Ovary (tissue), 9 donors: Measurements from ENCODE around the gene RASGRF2. TPM values are rescaled to one million over a fixed set of nuclear protein-coding genes. Genes with fewer than 3 reads are reported as not detected.

Source experiments
- DNase-seq, 5 donors: peaks; one replicate each; pipeline ENCODE4 v3.0.0-alpha.2; 2019 to 2020
- H3K27ac ChIP-seq, 2 donors: fragments of 200-600 bp; one replicate each; pipeline versions ENCODE4 v1.5.1 to v1.8.0; 2019 to 2022
- H3K27me3 ChIP-seq: fragments of 200-600 bp; one replicate; pipeline ENCODE4 v1.8.0; 2022
- H3K36me3 ChIP-seq: fragments of 200-600 bp; sonication (generic); one replicate; pipeline ENCODE4 v1.5.1; 2019
- H3K4me1 ChIP-seq: one replicate; pipeline ENCODE4 v1.8.1; 2013; ENCODE audit warnings: mild to moderate bottlenecking, moderate library complexity; ENCODE audit not compliant: insufficient read depth
- H3K4me3 ChIP-seq: fragments of 200-600 bp; sonication (generic); one replicate; pipeline ENCODE4 v1.5.1; 2017
- H3K9me3 ChIP-seq, 2 donors: fragments of 200-600 bp in 1 of 2; sonication (generic) in 1 of 2; one replicate each; pipeline versions ENCODE4 v1.5.1 to v1.8.1; 2013 to 2019; ENCODE audit warnings: mild to moderate bottlenecking in 1 of 2, moderate library complexity in 1 of 2
- EP300 ChIP-seq: sonication (generic); formaldehyde crosslinking; IDR thresholded peaks from one replicate; pipeline ENCODE4 v1.6.1; 2017; ENCODE audit warnings: antibody characterized with exemption
- POLR2A ChIP-seq: fragments of 450-650 bp; IDR thresholded peaks from one replicate; pipeline ENCODE4 v1.6.1; 2017; ENCODE audit warnings: antibody characterized with exemption, mild to moderate bottlenecking, moderate library complexity
- WGBS, 3 donors: extraction: QIAGEN DNeasy Blood & Tissue Kit in 1 of 3; methylation state at CpG; one replicate each; pipeline versions ENCODE4 v1.1.5 to v1.1.7; 2013 to 2017; 5-methylcytosine and 5-hydroxymethylcytosine counted together
- intact Hi-C, 4 donors: fragments of 100-400 bp; cut with DNase I; formaldehyde crosslinking; loops; one replicate each; pipeline versions ENCODE4 v1.11.0 to v1.15.1; 2022 to 2023
- polyA plus RNA-seq, 2 donors: library from polyadenylated mRNA; stranded (reverse); fragments of 200-250 nt in 1 of 2; fragments of 350-450 nt in 1 of 2; fragmentation: Illumina TruSeq in 1 of 2; extraction: RNeasy Lipid Tissue Mini Kit (QIAGEN cat#74804) in 1 of 2; gene quantifications; one replicate each; pipeline ENCODE4 v1.2.3, GENCODE V29; 2013 to 2014
- total RNA-seq, 7 donors: library from RNA; depleted of rRNA in 2 of 7; stranded (reverse); fragments of >200 nt in 2 of 7; fragmentation: NEBNext Ultra II Directional in 3 of 7; extraction: Animal tissue kit (Norgen Biotek cat#: 25700) in 3 of 7; gene quantifications; one replicate each; pipeline versions ENCODE4 v1.1.0 to v1.2.4, GENCODE V29; 2016 to 2023
- TF ChIP-seq, protein P1 (sequence below), 3 donors: fragments of 450-650 bp in 2 of 3; fragments of 200-600 bp in 1 of 3; IDR thresholded peaks; one replicate each; pipeline versions ENCODE4 v1.5.1 to v1.8.0; 2016 to 2022; ENCODE audit warnings: antibody characterized with exemption in 3 of 3, mild to moderate bottlenecking in 1 of 3
- donor health status: DM: no; HTN: no; CAD: no; lungs with moderate emphysema.
- donor health status: DM: no; HTN: no; CAD: no.
- donor health status: Bipolar disorder and iron deficiency.
- donor health status: DM: yes; HTN: yes; CAD: no.
- donor health status: DM: no; HTN: no; CAD: no.
- donor health status: DM: yes; HTN: yes; CAD: no.

The RASGRF2 gene
- total and polyA plus RNA-seq, 9 donors = 8.6 to 55.1 (median 23.0) TPM

DNA sequence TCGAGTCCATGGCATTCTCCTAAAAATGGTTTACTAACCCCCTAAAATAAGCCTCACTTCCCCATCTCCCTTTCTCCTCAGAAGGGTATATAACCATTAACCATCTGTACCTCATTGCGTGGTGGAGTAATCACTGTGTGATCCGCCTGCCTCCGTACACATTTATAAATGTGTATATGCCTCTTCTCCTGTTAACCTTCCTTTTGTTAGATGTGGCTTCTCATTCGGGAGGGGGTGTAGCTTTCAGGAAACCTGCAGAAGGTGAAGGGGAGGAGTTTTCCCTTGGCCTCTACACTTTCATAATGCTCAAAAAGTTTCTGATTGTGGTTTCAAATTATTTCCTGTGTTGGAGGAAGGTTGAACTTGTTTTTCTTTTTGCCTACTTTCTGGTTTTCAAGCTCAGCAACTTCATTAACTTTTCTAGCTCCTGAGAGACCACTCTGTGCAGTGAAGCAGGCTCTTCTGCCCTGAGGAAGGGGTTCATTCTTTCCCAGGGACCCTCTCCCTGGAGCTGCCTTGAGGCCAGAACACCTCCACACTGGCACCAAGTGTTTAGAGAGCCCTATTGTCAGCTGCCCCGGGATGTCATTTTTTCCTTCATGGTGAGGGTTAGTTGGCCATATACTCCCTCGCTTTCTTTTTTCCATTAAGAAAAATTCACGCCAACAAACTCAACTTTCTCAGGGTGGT, 46.9 kb downstream of the RASGRF2 start:
- Histone ChIP-seq H3K36me3 (no peaks in the 10 kb centered on the region), H3K4me1 (no peaks in the 10 kb centered on the region), H3K27me3 (no peaks in the 10 kb centered on the region), H3K27ac (no peak overlapping the region), H3K9me3 (no peaks in the 10 kb centered on the region), H3K4me3 (no peak overlapping the region)
- DNase-seq = no peak
- TF ChIP-seq, protein P1, sequence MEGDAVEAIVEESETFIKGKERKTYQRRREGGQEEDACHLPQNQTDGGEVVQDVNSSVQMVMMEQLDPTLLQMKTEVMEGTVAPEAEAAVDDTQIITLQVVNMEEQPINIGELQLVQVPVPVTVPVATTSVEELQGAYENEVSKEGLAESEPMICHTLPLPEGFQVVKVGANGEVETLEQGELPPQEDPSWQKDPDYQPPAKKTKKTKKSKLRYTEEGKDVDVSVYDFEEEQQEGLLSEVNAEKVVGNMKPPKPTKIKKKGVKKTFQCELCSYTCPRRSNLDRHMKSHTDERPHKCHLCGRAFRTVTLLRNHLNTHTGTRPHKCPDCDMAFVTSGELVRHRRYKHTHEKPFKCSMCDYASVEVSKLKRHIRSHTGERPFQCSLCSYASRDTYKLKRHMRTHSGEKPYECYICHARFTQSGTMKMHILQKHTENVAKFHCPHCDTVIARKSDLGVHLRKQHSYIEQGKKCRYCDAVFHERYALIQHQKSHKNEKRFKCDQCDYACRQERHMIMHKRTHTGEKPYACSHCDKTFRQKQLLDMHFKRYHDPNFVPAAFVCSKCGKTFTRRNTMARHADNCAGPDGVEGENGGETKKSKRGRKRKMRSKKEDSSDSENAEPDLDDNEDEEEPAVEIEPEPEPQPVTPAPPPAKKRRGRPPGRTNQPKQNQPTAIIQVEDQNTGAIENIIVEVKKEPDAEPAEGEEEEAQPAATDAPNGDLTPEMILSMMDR (IDR thresholded peaks at IDR 0.05) = no peak
- intact Hi-C loops = no loop called here
- 83 to 91% (median 85%) methylated on average over 8 of the region's 8 CpGs for WGBS, 3 donors

DNA sequence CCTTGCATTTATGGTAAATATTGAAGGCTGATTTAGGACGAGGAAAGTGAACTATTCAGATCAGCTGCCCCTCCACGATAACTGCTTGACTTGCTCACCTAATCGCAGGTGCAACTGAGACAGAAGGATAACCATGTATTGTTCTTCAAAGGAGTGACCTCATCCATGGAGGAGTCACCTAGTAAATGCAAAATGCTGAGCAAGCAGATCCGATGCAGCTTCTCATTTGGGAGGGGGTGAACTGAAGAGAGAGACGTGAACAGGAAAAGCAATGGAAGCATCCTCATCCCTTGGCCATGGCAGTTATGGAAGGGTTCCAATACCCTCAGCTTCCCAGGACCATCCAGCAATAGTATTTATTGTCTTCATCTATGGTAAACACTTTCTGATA, 47.5 kb downstream of the RASGRF2 start:
- Histone ChIP-seq H3K4me1 (no peaks in the 10 kb centered on the region), H3K36me3 (no peaks in the 10 kb centered on the region), H3K27me3 (no peaks in the 10 kb centered on the region), H3K9me3 (no peaks in the 10 kb centered on the region), H3K4me3 (no peak overlapping the region), H3K27ac (no peak overlapping the region)
- WGBS, 3 donors = 93 to 94% (median 94%) methylated on average over 5 of the region's 5 CpGs
- DNase-seq = no peak
- intact Hi-C loops = no loop called here
- TF ChIP-seq POLR2A (no peak), EP300 (no peak)
- TF ChIP-seq, protein P1 (IDR thresholded peaks at IDR 0.05) = no peak

DNA sequence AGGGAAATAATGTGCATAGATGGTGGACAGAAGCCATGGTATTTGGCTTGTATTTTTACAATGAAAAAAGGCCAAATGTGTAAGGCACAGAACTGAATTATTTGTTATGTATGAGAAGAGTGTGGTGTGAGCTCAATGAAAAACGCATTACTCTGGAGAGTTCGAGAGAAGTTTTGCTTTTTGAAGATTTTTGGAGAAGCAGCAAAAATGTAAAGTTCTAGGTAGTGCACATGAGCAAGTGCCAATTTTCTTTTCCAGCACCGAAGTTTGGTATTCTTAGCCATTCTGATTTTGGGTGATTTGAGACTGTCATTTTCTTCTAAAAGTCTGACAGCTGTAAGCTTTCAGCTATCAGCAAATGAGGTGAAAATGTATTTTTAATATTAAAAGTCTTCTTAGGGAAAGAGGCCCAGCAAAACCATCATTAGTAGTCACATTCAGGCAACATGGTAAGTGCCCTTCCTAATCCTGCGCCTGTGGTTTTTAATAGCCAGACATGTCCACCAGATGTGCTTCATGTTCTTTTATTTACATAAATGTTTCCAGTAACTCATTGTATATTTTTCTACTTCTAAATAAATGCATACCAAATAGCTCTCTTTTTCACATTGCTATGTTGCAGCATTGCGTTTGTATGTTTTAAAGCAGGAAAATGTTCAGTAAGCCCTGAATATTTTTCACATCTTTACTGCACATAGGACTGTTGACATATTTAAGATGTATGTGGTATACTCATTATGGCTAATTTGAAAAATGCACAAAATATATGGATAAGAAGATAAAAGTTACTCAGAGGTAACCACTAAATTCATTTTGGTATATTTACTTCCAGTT, 50.4 kb downstream of the RASGRF2 start:
- no peak overlapping the region for H3K27ac ChIP-seq
- WGBS, 3 donors = 82 to 85% (median 85%) methylated on average over 5 of the region's 5 CpGs
- no peaks in the 10 kb centered on the region for H3K9me3 ChIP-seq
- intact Hi-C loops = no loop called here
- no peaks in the 10 kb centered on the region for H3K27me3 ChIP-seq
- H3K4me3 ChIP-seq = no peak overlapping the region
- DNase-seq = no peak
- H3K4me1 ChIP-seq = no peaks in the 10 kb centered on the region
- TF ChIP-seq, protein P1 (IDR thresholded peaks at IDR 0.05) = no peak
- TF ChIP-seq POLR2A (no peak), EP300 (no peak)
- no peaks in the 10 kb centered on the region for H3K36me3 ChIP-seq

DNA sequence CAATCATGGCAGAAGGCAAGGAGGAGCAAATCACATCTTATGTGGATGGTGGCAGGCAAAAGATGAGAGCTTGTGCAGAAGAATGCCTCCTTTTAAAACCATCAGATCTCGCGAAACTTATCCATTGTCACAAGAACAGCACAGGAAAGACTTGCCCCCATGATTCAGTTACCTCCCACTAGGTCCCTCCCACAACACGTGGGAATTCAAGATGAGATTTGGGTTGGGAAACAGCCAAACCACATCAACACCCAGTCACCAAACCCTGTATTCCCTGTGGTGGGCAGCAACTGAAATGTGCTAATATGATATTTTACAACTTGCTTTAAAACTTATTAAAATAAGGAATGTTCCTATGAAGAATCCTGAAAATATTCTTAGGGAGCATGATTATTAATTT, 54.2 kb downstream of the RASGRF2 start:
- Histone ChIP-seq H3K9me3 (no peaks in the 10 kb centered on the region), H3K36me3 (no peaks in the 10 kb centered on the region), H3K27me3 (no peaks in the 10 kb centered on the region), H3K4me3 (no peak overlapping the region), H3K4me1 (no peaks in the 10 kb centered on the region), H3K27ac (no peak overlapping the region)
- 71 to 75% (median 73%) methylated on average over 3 of the region's 3 CpGs for WGBS, 3 donors
- TF ChIP-seq EP300 (no peak), POLR2A (no peak)
- TF ChIP-seq, protein P1 (IDR thresholded peaks at IDR 0.05) = no peak
- intact Hi-C loops = no loop called here
- no peak for DNase-seq
